Activated CD8-positive, alpha-beta memory T cell treated with anti-CD3 and anti-CD28 coated beads, Interleukin-2, amount 10 ng/mL, durations not matched to agents 7 days and 5 days (primary cell): Measurements from ENCODE around the gene PAXX. TPM values are rescaled to one million over a fixed set of nuclear protein-coding genes. Genes with fewer than 3 reads are reported as not detected.
"Not testable (repeated sequence)": the region's sequence is repeated elsewhere in the genome, so short reads cannot be mapped to it uniquely, and the experiment has no call there.

Experiments
- ATAC-seq: fragments of 150-1000 bp; cut with Tn5 transposase; one replicate; pipeline ENCODE4 v1.10.0; 2021; ENCODE audit warnings: moderate library complexity
- CTCF ChIA-PET: fragments of 350-600 bp; sonication (Branson Sonifier 250); formaldehyde crosslinking; loops from one replicate; lab custom pipeline; 2021; ENCODE audit warnings: antibody characterized with exemption; lab: Charles Lee
- DNase-seq: peaks from one replicate; pipeline ENCODE4 v3.0.0-alpha.2; 2020
- H3K27ac Mint-ChIP-seq: one replicate; pipeline ENCODE4 v1.8.0; 2021; ENCODE audit warnings: mild to moderate bottlenecking, mixed read lengths
- H3K27me3 Mint-ChIP-seq: one replicate; pipeline ENCODE4 v1.8.0; 2021; ENCODE audit warnings: mixed read lengths
- H3K36me3 Mint-ChIP-seq: one replicate; pipeline ENCODE4 v1.8.0; 2021; ENCODE audit warnings: mild to moderate bottlenecking, mixed read lengths
- H3K4me1 Mint-ChIP-seq: one replicate; pipeline ENCODE4 v1.8.0; 2021; ENCODE audit warnings: mixed read lengths
- H3K4me3 Mint-ChIP-seq: one replicate; pipeline ENCODE4 v1.8.0; 2021; ENCODE audit warnings: mild to moderate bottlenecking, moderate library complexity, mixed read lengths
- H3K9me3 Mint-ChIP-seq: one replicate; pipeline ENCODE4 v1.8.0; 2022; ENCODE audit warnings: low read depth, mixed read lengths
- total RNA-seq, 2 experiments: library from RNA; stranded (reverse); gene quantifications; one replicate each; pipeline ENCODE4 v1.2.3, GENCODE V29; 2021

PAXX gene
- total RNA-seq, 2 experiments from 2014 or later: 68.6 to 94.8 TPM

DNA sequence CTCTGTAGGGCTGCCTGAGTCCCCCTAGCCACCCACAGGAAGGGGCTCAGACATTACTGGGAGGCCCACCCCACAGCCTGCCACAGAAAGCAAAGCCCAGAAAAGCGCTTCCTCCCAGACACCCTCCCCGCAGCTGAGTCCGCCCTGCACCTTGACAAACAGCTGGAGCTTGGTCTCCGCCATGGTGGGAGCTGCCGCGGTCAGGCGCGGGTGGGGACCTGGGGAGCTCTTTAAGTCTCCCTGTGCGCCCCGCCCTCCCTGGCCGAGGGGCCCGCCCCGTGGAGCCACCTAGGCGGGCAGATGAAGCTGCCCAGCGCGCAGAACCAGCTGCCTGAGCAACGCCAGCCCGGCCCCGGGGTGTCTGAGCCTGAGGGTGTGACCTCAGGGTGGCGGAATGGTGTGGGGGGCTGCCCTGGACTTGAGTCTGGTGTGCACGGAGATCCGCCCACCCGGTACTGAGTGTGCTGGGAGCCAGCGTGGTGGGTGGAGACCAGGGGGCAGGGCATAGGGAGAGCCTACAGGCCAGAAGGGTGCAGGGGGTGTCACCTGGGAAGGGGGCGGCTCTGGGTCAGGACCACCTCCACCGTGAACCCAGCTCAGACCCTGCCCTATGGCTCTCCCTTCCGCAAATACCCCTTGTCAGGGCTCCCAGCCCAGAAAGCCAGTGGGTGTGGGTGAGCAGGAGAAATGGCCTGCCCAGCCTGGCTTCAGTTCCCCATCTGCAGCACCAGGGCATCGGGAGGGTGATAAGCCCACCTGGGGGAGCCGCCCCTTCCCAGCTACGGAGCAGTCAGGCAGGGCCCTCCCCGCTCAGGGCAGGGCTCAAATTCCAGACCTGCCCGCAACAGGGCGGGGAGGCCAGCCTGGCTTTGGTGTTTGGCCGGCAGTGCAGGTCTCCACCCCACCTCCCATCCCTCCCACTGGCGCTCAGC is 4.4 kb downstream of the PAXX start, which contains the start of gene CLIC3:
TSS of gene CLIC3 (minus strand) at position 208 of the 932 bp plus-strand sequence. CDS start at position 183, 25 bp downstream.
- Mint-ChIP-seq H3K27ac (peak within 1 kb of the TSS; percentile 88), H3K4me3 (peak within 1 kb of the TSS; percentile 26), H3K9me3 (no peaks in the 10 kb centered on the region), H3K27me3 (peaks cover 2% of the 10 kb centered on the region), H3K4me1 (peaks cover 64% of the 10 kb centered on the region), H3K36me3 (peaks cover 2% of the 10 kb centered on the region)
- DNase-seq: peak; percentile 78
- CTCF ChIA-PET: interaction anchor here (0.8 to 14.3 kb wide), 14 partner anchors 15 to 209 kb away, joined by 3 to 234 read pairs (median 4); partner anchors contain the start of genes ABCA2, C8G and FUT7
- peak; percentile 5 for ATAC-seq

DNA sequence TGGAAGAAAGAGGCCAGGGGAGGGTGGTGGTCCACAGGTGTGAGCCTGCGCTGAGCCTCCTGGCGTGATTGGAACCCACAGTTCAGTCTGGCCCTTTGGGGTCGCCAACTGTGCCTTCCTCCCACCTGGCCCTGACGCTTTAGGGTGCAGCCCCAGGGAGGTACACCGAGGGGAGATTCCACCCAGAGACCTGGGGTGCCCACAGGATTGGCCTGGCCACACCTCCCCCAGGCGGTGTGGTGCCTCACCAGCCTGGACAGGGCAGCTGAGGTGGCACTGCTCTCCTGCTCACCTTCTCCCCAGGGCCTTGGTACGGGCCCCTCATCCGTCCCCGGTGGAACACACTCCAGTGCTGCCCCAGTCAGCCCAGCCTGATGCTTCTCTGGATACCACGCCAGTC is 5.1 kb downstream of the PAXX start:
- Mint-ChIP-seq H3K36me3 (peaks cover 2% of the 10 kb centered on the region), H3K4me1 (peaks cover 63% of the 10 kb centered on the region), H3K27ac (peak overlapping the region; percentile 88), H3K9me3 (no peaks in the 10 kb centered on the region), H3K4me3 (peak overlapping the region; percentile 15), H3K27me3 (peaks cover 5% of the 10 kb centered on the region)
- ATAC-seq (no peak), DNase-seq (no peak)
- CTCF ChIA-PET: interaction anchor here (1.5 to 14.3 kb wide), 4 partner anchors 34 to 52 kb away, joined by 5 to 234 read pairs (median 16); partner anchors contain the start of genes ABCA2, C8G and FUT7

DNA sequence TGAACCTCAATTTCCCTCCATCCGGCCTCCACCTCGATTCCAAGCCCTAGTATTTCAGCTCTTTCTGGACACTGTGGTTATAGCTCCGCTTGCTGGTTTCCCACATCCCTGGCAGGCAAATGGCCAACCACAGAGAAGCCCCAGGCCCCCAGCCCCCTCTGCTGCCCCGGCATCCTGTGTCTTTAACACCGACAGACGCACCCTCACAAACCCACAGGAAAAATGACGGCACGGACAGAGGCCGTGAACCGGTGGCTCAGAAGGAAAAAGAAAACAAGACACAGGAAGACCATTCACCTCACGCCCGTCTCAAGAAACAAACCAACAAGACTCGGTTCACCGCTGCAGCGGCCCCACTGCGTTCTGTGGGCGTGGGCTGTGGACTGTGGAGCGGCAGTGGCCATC is 5.6 kb downstream of the PAXX start:
- Mint-ChIP-seq H3K27ac (peak overlapping the region; percentile 88), H3K27me3 (peaks cover 5% of the 10 kb centered on the region), H3K36me3 (peaks cover 2% of the 10 kb centered on the region), H3K9me3 (no peaks in the 10 kb centered on the region), H3K4me1 (peaks cover 63% of the 10 kb centered on the region), H3K4me3 (peak overlapping the region; percentile 15)
- DNase-seq: peak; percentile 76
- ATAC-seq: no peak
- CTCF ChIA-PET: interaction anchor here (4.7 to 14.3 kb wide), 2 partner anchors 34 to 50 kb away, joined by 25 to 234 read pairs; partner anchors contain the start of genes ABCA2 and FUT7

GRCh38 chr9:137000177-137000930 is 8.1 kb downstream of the PAXX start:
- H3K4me3 Mint-ChIP-seq: peak overlapping the region; percentile 59
- DNase-seq (peak; percentile 74), ATAC-seq (peak; percentile 66)
- H3K36me3 Mint-ChIP-seq: no peaks in the 10 kb centered on the region
- H3K4me1 Mint-ChIP-seq: peaks cover 60% of the 10 kb centered on the region
- no peaks in the 10 kb centered on the region for H3K9me3 Mint-ChIP-seq
- CTCF ChIA-PET: interaction anchor here (0.8 to 14.3 kb wide), 15 partner anchors 8 to 250 kb away, joined by 3 to 234 read pairs (median 3); partner anchors contain the start of genes ABCA2, AJM1, C8G and FUT7
- H3K27ac Mint-ChIP-seq: peak overlapping the region; percentile 86
- H3K27me3 Mint-ChIP-seq: peaks cover 5% of the 10 kb centered on the region

DNA sequence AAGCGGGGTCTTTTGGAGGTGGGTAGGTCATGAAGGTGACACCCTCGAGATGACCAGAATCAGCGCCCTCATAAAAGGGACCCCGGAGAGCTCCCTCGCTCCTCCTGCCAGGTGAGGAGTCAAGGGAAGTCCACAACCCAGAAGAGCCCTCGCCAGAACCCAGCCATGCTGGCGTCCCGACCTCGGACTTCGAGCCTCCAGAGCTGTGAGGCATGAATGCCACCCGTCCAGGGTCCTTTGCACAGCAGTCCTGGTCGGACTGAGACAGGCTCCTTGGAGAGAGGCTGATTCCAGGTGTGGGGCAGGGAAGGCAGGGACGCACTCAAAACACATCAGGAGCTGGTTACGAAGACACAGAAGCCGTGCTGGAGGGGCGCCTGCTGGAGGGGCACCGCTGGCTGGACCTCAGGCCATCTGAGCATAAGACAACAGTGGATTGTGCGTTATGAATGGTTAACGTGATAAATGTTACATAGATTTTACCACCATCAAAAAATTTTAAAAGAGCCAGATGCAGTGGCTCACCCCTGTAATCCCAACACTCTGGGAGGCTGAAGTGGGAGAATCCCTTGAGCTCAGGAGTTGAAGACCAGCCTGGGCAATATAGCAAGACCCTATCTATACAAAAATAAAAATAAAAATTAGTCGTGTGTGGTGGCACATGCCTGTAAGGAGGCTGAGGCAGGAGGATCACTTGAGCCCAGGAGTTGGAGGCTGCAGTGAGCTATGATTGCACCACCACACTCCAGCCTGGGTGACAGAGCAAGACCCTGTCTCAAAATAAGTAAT is 9.8 kb downstream of the PAXX start:
- ATAC-seq: no peak
- CTCF ChIA-PET: interaction anchor here (0.9 to 14.3 kb wide), 6 partner anchors 9 to 66 kb away, joined by 3 to 234 read pairs (median 6); partner anchors contain the start of genes ABCA2, FUT7 and PAXX
- Mint-ChIP-seq H3K27me3 (peaks cover 5% of the 10 kb centered on the region), H3K9me3 (no peaks in the 10 kb centered on the region), H3K4me3 (no peak overlapping the region), H3K4me1 (peaks cover 61% of the 10 kb centered on the region), H3K27ac (no peak overlapping the region), H3K36me3 (no peaks in the 10 kb centered on the region)
- no peak for DNase-seq

- ATAC-seq (no peak), DNase-seq (no peak)
- Mint-ChIP-seq H3K4me1 (peaks cover 55% of the 10 kb centered on the region), H3K4me3 (no peak overlapping the region), H3K27ac (no peak overlapping the region), H3K27me3 (peaks cover 5% of the 10 kb centered on the region), H3K36me3 (no peaks in the 10 kb centered on the region), H3K9me3 (no peaks in the 10 kb centered on the region)
- CTCF ChIA-PET: interaction anchor here (0.9 to 14.3 kb wide), 6 partner anchors 10 to 65 kb away, joined by 3 to 234 read pairs (median 6); partner anchors contain the start of genes ABCA2, FUT7 and PAXX
These were observed 10.4 kb downstream of the PAXX start for GRCh38 chr9:137002646-137003041.

DNA sequence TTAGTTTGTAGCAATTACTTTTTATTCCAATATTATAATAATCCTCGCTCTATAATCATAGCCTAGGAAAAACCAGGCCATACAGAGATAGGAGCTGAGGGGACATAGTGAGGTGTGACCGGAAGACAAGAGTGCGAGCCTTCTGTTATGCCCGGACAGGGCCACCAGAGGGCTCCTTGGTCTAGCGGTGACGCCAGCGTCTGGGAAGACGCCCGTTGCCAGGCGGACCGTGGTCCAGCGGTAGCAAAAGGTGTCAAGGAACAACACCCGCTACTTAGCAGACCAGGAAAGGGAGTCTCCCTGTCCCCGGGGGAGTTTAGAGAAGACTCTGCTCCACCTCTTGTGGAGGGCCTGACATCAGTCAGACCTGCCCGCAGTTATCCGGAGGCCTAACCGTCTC is 12.1 kb downstream of the PAXX start:
- not testable (repeated sequence) for ATAC-seq, H3K27me3 Mint-ChIP-seq, H3K27ac Mint-ChIP-seq, H3K4me3 Mint-ChIP-seq, DNase-seq, H3K9me3 Mint-ChIP-seq, H3K36me3 Mint-ChIP-seq
- CTCF ChIA-PET: interaction anchor here (14.3 kb wide), 1 partner anchor 27 kb away, joined by 234 read pairs; the partner anchor contains the start of genes ABCA2 and FUT7
- peaks cover 40% of the 10 kb centered on the region for H3K4me1 Mint-ChIP-seq

GRCh38 chr9:137006116-137007003 is 14.1 kb downstream of the PAXX start:
- no peaks in the 10 kb centered on the region for H3K36me3 Mint-ChIP-seq
- DNase-seq (no peak), ATAC-seq (peak; percentile 52)
- H3K4me3 Mint-ChIP-seq: no peak overlapping the region
- peaks cover 3% of the 10 kb centered on the region for H3K27me3 Mint-ChIP-seq
- no peaks in the 10 kb centered on the region for H3K9me3 Mint-ChIP-seq
- peaks cover 25% of the 10 kb centered on the region for H3K4me1 Mint-ChIP-seq
- H3K27ac Mint-ChIP-seq: peak overlapping the region; percentile 55
- CTCF ChIA-PET: interaction anchor here (14.3 kb wide), 1 partner anchor 25 kb away, joined by 234 read pairs; the partner anchor contains the start of genes ABCA2 and FUT7

GRCh38 chr9:137007108-137007815 is 15.0 kb downstream of the PAXX start:
- DNase-seq (no peak), ATAC-seq (no peak)
- Mint-ChIP-seq H3K9me3 (no peaks in the 10 kb centered on the region), H3K4me3 (no peak overlapping the region), H3K27me3 (no peaks in the 10 kb centered on the region), H3K36me3 (no peaks in the 10 kb centered on the region), H3K27ac (no peak overlapping the region), H3K4me1 (peaks cover 25% of the 10 kb centered on the region)
- CTCF ChIA-PET: interaction anchor here (1.6 to 14.3 kb wide), 2 partner anchors 12 to 24 kb away, joined by 3 to 234 read pairs; partner anchors contain the start of genes ABCA2 and FUT7

GRCh38 chr9:137007816-137008270 is 15.6 kb downstream of the PAXX start:
- no peak for DNase-seq
- Mint-ChIP-seq H3K27me3 (no peaks in the 10 kb centered on the region), H3K4me1 (peaks cover 25% of the 10 kb centered on the region), H3K27ac (no peak overlapping the region), H3K36me3 (no peaks in the 10 kb centered on the region), H3K9me3 (no peaks in the 10 kb centered on the region), H3K4me3 (no peak overlapping the region)
- no peak for ATAC-seq
- CTCF ChIA-PET: interaction anchor here (1.6 to 14.3 kb wide), 2 partner anchors 11 to 24 kb away, joined by 3 to 234 read pairs; partner anchors contain the start of genes ABCA2 and FUT7

DNA sequence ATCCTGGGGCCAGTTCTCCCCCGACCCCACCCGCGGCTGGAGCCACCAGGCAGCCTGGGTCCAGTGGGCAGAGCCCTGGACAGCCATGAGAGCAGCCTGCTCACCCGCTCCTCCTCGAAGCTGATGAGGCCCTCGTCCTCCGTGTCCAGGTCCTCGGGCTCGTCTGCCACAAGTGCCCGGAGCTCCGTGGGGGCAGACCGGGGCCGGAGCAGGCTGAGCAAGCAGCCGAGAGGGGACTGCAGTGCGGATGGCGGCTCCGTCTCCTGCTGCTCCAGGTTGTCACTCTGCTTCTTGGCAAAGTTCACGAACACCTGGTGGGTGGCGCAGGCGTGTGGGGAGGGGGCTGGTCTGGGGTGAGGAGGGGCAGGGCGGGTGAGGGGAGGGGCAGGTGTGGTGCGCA is 16.1 kb downstream of the PAXX start:
- H3K36me3 Mint-ChIP-seq: no peaks in the 10 kb centered on the region
- H3K9me3 Mint-ChIP-seq: no peaks in the 10 kb centered on the region
- no peaks in the 10 kb centered on the region for H3K27me3 Mint-ChIP-seq
- H3K4me3 Mint-ChIP-seq: no peak overlapping the region
- ATAC-seq: no peak
- H3K4me1 Mint-ChIP-seq: peaks cover 25% of the 10 kb centered on the region
- DNase-seq: no peak
- H3K27ac Mint-ChIP-seq: no peak overlapping the region
- CTCF ChIA-PET: interaction anchor here (1.6 to 14.3 kb wide), 2 partner anchors 11 to 23 kb away, joined by 3 to 234 read pairs; partner anchors contain the start of genes ABCA2 and FUT7
